ENCODE results near the gene PIP4K2A. TPM values are rescaled to one million over a fixed set of nuclear protein-coding genes. Genes with fewer than 3 reads are reported as not detected.
A peak's percentile ranks its signal among the peaks of the same experiment; 100 is the strongest.
"Not testable (repeated sequence)": the region's sequence is repeated elsewhere in the genome, so short reads cannot be mapped to it uniquely, and the experiment has no call there.

PIP4K2A gene
- total RNA-seq, 2 experiments from 2014 or later: 108 to 115 TPM

DNA sequence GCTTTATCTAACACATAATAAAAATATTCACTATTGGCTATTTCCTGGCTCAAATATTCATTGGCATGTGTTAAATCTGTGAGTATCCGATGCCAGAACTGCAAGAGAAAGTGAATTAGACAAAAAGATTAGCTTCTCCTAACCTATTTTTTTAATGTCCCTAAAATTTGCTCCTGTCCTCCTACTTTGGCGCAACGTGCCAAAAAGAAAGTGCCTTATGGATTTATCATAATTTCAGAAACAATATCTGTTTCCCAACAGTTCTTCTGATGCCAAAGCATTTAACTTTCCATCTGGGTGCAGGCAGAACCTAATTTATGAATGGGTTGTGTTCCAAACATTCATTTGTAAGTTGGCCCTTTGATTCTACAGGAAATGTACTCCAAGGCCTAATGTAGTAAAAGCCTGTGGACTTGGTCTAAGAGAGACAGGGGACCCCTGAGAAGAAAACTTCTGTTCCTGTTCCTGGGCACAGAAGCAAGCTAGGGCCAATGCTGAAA, 15.4 kb downstream of the PIP4K2A start:
- TF ChIP-seq, protein P1, sequence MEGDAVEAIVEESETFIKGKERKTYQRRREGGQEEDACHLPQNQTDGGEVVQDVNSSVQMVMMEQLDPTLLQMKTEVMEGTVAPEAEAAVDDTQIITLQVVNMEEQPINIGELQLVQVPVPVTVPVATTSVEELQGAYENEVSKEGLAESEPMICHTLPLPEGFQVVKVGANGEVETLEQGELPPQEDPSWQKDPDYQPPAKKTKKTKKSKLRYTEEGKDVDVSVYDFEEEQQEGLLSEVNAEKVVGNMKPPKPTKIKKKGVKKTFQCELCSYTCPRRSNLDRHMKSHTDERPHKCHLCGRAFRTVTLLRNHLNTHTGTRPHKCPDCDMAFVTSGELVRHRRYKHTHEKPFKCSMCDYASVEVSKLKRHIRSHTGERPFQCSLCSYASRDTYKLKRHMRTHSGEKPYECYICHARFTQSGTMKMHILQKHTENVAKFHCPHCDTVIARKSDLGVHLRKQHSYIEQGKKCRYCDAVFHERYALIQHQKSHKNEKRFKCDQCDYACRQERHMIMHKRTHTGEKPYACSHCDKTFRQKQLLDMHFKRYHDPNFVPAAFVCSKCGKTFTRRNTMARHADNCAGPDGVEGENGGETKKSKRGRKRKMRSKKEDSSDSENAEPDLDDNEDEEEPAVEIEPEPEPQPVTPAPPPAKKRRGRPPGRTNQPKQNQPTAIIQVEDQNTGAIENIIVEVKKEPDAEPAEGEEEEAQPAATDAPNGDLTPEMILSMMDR (IDR thresholded peaks at IDR 0.05): no peak
- intact Hi-C loops (cut with micrococcal nuclease): no loop called here
- Mint-ChIP-seq H3K4me3 (no peak overlapping the region), H3K9me3 (no peaks in the 10 kb centered on the region), H3K4me1 (ENCODE audit: low read depth) (peaks cover 83% of the 10 kb centered on the region), H3K27me3 (no peaks in the 10 kb centered on the region), H3K36me3 (ENCODE audit: low read depth) (peaks cover 22% of the 10 kb centered on the region), H3K27ac (peak overlapping the region; percentile 31)
- ChIA-PET CTCF (no interaction called here), POLR2A (interaction anchor here (1.0 kb wide), 1 partner anchor 45 kb away, joined by 3 read pairs; no protein-coding TSS in a partner anchor)
- ATAC-seq (no peak), DNase-seq (no peak)

- H3K9me3 Mint-ChIP-seq: no peaks in the 10 kb centered on the region
- no peak overlapping the region for H3K4me3 Mint-ChIP-seq
- no peak for ATAC-seq
- CTCF ChIA-PET: interaction anchor here (1.1 to 1.8 kb wide), 4 partner anchors 20 to 124 kb away, joined by 3 to 6 read pairs (median 5); no protein-coding TSS in a partner anchor
- peaks cover 86% of the 10 kb centered on the region for H3K4me1 Mint-ChIP-seq (ENCODE audit: low read depth)
- POLR2A ChIA-PET: interaction anchor here (0.8 to 1.7 kb wide), 5 partner anchors 9 to 77 kb away, joined by 3 to 6 read pairs (median 4); no protein-coding TSS in a partner anchor
- H3K27ac Mint-ChIP-seq: no peak overlapping the region
- intact Hi-C loops (cut with micrococcal nuclease): no loop called here
- TF ChIP-seq, protein P1 (IDR thresholded peaks at IDR 0.05): no peak
- peaks cover 23% of the 10 kb centered on the region for H3K36me3 Mint-ChIP-seq (ENCODE audit: low read depth)
- DNase-seq: no peak
- H3K27me3 Mint-ChIP-seq: no peaks in the 10 kb centered on the region
Observed at GRCh38 chr10:22697800-22698199, 16.6 kb downstream of the PIP4K2A start.

DNA sequence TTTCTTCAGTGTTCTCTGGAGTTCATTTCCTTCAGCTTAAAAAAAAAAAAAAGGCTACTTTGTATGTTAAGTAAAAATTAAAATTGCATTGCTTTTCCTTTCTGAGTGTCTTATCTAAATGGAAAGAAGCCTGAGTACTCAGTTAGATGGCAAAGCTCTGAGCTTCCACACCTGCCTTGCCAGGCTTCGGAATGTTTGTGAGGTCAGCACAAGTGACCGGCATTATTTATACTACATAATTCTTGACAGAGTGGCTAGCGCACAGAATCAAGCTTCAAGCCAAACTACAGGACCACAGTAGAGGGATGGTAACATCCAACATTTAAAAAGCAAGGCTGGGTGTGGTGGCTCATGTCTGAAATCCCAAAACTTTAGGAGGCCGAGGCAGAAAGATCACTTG, 17.3 kb downstream of the PIP4K2A start:
- Mint-ChIP-seq H3K9me3 (peaks cover 5% of the 10 kb centered on the region), H3K36me3 (ENCODE audit: low read depth) (peaks cover 23% of the 10 kb centered on the region), H3K4me3 (no peak overlapping the region), H3K27ac (peak overlapping the region; percentile 63), H3K27me3 (no peaks in the 10 kb centered on the region), H3K4me1 (ENCODE audit: low read depth) (peaks cover 86% of the 10 kb centered on the region)
- CTCF ChIA-PET: interaction anchor here (0.8 to 1.8 kb wide), 5 partner anchors 16 to 123 kb away, joined by 3 to 6 read pairs (median 4); no protein-coding TSS in a partner anchor
- no peak for ATAC-seq
- POLR2A ChIA-PET: interaction anchor here (0.8 to 1.7 kb wide), 5 partner anchors 8 to 95 kb away, joined by 3 to 6 read pairs (median 4); no protein-coding TSS in a partner anchor
- intact Hi-C loops (cut with micrococcal nuclease): no loop called here
- TF ChIP-seq, protein P1 (IDR thresholded peaks at IDR 0.05): no peak
- no peak for DNase-seq

DNA sequence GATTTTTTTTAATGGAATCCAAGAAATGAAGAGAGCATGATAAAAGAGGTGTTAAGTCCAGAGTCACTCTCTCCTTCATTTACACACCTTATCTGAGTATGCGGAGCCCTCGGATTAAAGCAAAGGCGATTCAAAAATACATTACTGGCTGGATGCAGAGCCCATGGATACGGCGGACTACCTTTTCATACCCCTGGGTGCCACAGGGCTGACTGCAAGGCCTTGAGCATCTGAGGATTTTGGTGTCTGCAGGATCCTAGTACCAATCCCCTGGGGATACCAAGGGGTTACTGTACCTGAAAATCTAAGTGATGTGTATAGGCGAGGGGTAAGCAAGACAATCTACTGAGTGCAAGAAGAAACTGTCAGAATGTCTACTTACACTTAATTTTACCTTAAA, 20.5 kb downstream of the PIP4K2A start:
- ChIA-PET POLR2A (interaction anchor here (0.7 to 1.9 kb wide), 10 partner anchors 8 to 78 kb away, joined by 3 to 10 read pairs (median 4); partner anchors contain the start of gene PIP4K2A), CTCF (interaction anchor here (0.9 to 2.1 kb wide), 3 partner anchors 8 to 120 kb away, joined by 3 to 7 read pairs (median 4); no protein-coding TSS in a partner anchor)
- intact Hi-C loops (cut with micrococcal nuclease): loop anchor here (5.0 kb wide), 1 partner anchor 37 kb away; no protein-coding TSS in a partner anchor
- ATAC-seq (peak; percentile 5), DNase-seq (no peak)
- peak overlapping the region; percentile 59 for H3K4me3 Mint-ChIP-seq
- peaks cover 6% of the 10 kb centered on the region for H3K9me3 Mint-ChIP-seq
- H3K27me3 Mint-ChIP-seq: no peaks in the 10 kb centered on the region
- H3K4me1 Mint-ChIP-seq (ENCODE audit: low read depth): peaks cover 84% of the 10 kb centered on the region
- peaks cover 29% of the 10 kb centered on the region for H3K36me3 Mint-ChIP-seq (ENCODE audit: low read depth)
- TF ChIP-seq, protein P1 (IDR thresholded peaks at IDR 0.05): no peak
- peak overlapping the region; percentile 86 for H3K27ac Mint-ChIP-seq

DNA sequence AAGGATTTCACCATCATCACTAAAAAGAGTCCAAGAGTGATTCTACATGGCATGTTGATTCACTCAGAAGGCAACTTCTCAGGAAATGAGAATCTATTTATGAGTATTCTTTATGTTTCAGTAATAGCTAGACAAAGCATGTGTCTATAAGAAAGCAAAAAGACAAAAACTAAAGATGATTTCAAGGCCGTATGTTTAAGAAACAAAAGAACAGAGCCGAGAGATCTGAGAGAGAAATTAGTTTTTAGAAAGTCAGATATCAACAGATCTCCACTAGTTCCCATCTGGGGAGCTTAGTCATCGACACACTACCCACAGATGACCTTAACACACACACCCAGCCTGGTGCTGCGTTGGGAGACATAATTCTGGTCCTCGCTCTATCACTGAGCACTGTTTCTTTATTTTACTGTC, 21.0 kb downstream of the PIP4K2A start:
- peak; percentile 80 for ATAC-seq
- intact Hi-C loops (cut with micrococcal nuclease): loop anchor here (5.0 kb wide), 1 partner anchor 36 kb away; no protein-coding TSS in a partner anchor
- POLR2A ChIA-PET: interaction anchor here (0.7 to 1.9 kb wide), 12 partner anchors 8 to 89 kb away, joined by 3 to 10 read pairs (median 4); partner anchors contain the start of gene PIP4K2A

DNA sequence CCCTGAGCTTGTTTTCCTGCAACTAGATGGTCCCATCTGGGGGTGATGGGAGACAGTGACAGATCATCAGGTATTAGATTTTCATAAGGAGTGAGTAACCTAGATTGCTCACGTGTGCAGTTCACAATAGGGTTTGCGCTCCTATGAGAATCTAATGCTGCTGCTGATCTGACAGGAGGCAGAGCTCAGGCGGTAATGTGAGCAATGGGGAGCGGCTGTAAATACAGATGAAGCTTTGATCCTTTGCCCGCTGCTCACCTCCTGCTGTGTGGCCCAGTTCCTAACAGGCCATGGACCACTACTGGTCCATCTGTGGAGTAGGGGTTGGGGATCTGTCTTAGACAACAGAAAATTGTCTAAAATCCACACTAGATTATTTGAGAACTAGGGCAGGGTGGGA, 22.3 kb downstream of the PIP4K2A start:
- CTCF ChIA-PET: interaction anchor here (0.7 to 2.1 kb wide), 5 partner anchors 14 to 118 kb away, joined by 3 to 7 read pairs (median 3); no protein-coding TSS in a partner anchor
- Mint-ChIP-seq H3K4me1 (ENCODE audit: low read depth) (peaks cover 90% of the 10 kb centered on the region), H3K27ac (peak overlapping the region; percentile 86), H3K36me3 (ENCODE audit: low read depth) (peaks cover 34% of the 10 kb centered on the region)
- H3K9me3 Mint-ChIP-seq, ATAC-seq, DNase-seq, H3K27me3 Mint-ChIP-seq, H3K4me3 Mint-ChIP-seq: not testable (repeated sequence)
- POLR2A ChIA-PET: interaction anchor here (1.0 to 2.6 kb wide), 6 partner anchors 9 to 76 kb away, joined by 3 to 16 read pairs (median 4); no protein-coding TSS in a partner anchor
- intact Hi-C loops (cut with micrococcal nuclease): loop anchor here (5.0 kb wide), 1 partner anchor 35 kb away; no protein-coding TSS in a partner anchor

More for the DNA sequence above, 21.0 kb downstream of the PIP4K2A start:
- H3K27ac Mint-ChIP-seq: peak overlapping the region; percentile 86
- H3K4me1 Mint-ChIP-seq (ENCODE audit: low read depth): peaks cover 89% of the 10 kb centered on the region
- peaks cover 32% of the 10 kb centered on the region for H3K36me3 Mint-ChIP-seq (ENCODE audit: low read depth)
- peaks cover 6% of the 10 kb centered on the region for H3K9me3 Mint-ChIP-seq
- TF ChIP-seq, protein P1 (IDR thresholded peaks at IDR 0.05): no peak
- H3K4me3 Mint-ChIP-seq: peak overlapping the region; percentile 59
- peak; percentile 67 for DNase-seq
- CTCF ChIA-PET: interaction anchor here (0.9 to 2.1 kb wide), 4 partner anchors 8 to 119 kb away, joined by 3 to 7 read pairs (median 4); no protein-coding TSS in a partner anchor
- H3K27me3 Mint-ChIP-seq: no peaks in the 10 kb centered on the region

Measured in activated CD8-positive, alpha-beta T cell treated with anti-CD3 and anti-CD28 coated beads for 36 hours (primary cell).